Tibial artery (tissue), 4 donors: ENCODE measurements around the gene NOL9.

Experiments
- DNase-seq, 2 donors: peaks; one replicate each; pipeline ENCODE4 v3.0.0-alpha.2; 2019
- H3K27ac ChIP-seq, 2 donors: fragments of 200-600 bp; sonication (generic) in 1 of 2; 1 replicate in 1 of 2; 2 replicates in 1 of 2; pipeline ENCODE4 v1.5.1; 2018 to 2019; ENCODE audit warnings: mild to moderate bottlenecking in 1 of 2
- H3K27me3 ChIP-seq, 2 donors: fragments of 200-600 bp; sonication (generic) in 1 of 2; one replicate each; pipeline versions ENCODE4 v1.5.1 to v1.6.0; 2016 to 2019
- H3K36me3 ChIP-seq, 3 donors: fragments of 200-600 bp; sonication (generic) in 2 of 3; one replicate each; pipeline ENCODE4 v1.5.1; 2016 to 2019; ENCODE audit warnings: mild to moderate bottlenecking in 2 of 3
- H3K4me1 ChIP-seq, 4 donors: fragments of 200-600 bp; sonication (generic) in 2 of 4; 1 replicate in 3 of 4; 2 replicates in 1 of 4; pipeline ENCODE4 v1.5.1; 2016 to 2019
- H3K4me3 ChIP-seq, 2 donors: fragments of 200-600 bp; sonication (generic) in 1 of 2; 1 replicate in 1 of 2; 2 replicates in 1 of 2; pipeline ENCODE4 v1.5.1; 2018 to 2019; ENCODE audit warnings: mild to moderate bottlenecking in 2 of 2
- H3K9me3 ChIP-seq, 3 donors: fragments of 200-600 bp; sonication (generic) in 1 of 3; one replicate each; pipeline ENCODE4 v1.5.1; 2016 to 2019
- CTCF ChIP-seq, 2 experiments: fragments of 200-600 bp in 1 of 2; fragments of 450-650 bp in 1 of 2; IDR thresholded peaks; one replicate each; pipeline ENCODE4 v1.5.1; 2017 to 2019; ENCODE audit warnings: antibody characterized with exemption in 2 of 2, mild to moderate bottlenecking in 1 of 2, moderate library complexity in 1 of 2
- intact Hi-C: fragments of 100-400 bp; cut with DNase I; formaldehyde crosslinking; loops from one replicate; pipeline ENCODE4 v1.15.0; 2023; ENCODE audit warnings: low total_unique reads

The NOL9 gene

GRCh38 chr1:6511056-6511455, 43.3 kb downstream of the NOL9 start:
- H3K9me3 ChIP-seq = no peaks in the 10 kb centered on the region
- H3K27ac ChIP-seq = no peak overlapping the region
- peaks cover 0 to 28% (median 4%) of the 10 kb centered on the region in 4 donors for H3K4me1 ChIP-seq
- no peak for DNase-seq
- TF ChIP-seq CTCF (IDR thresholded peaks at IDR 0.05) = no peak
- H3K4me3 ChIP-seq = no peak overlapping the region
- no peaks in the 10 kb centered on the region for H3K36me3 ChIP-seq
- intact Hi-C loops = no loop called here
- H3K27me3 ChIP-seq = peaks cover 0 to 17% of the 10 kb centered on the region in 2 donors

- Histone ChIP-seq H3K27ac (no peak overlapping the region), H3K4me1 (peaks cover 0 to 28% (median 4%) of the 10 kb centered on the region in 4 donors), H3K36me3 (no peaks in the 10 kb centered on the region), H3K4me3 (no peak overlapping the region), H3K9me3 (no peaks in the 10 kb centered on the region), H3K27me3 (peaks cover 0 to 17% of the 10 kb centered on the region in 2 donors)
- TF ChIP-seq CTCF (IDR thresholded peaks at IDR 0.05) = no peak
- no peak for DNase-seq
- intact Hi-C loops = no loop called here
Observed at GRCh38 chr1:6510493-6510892, 43.8 kb downstream of the NOL9 start.

- Histone ChIP-seq H3K27ac (no peak overlapping the region), H3K4me3 (no peak overlapping the region), H3K4me1 (peaks cover 0 to 28% (median 4%) of the 10 kb centered on the region in 4 donors), H3K36me3 (no peaks in the 10 kb centered on the region), H3K9me3 (no peaks in the 10 kb centered on the region), H3K27me3 (peaks cover 0 to 17% of the 10 kb centered on the region in 2 donors)
- DNase-seq = no peak
- intact Hi-C loops = no loop called here
- no peak for TF ChIP-seq CTCF (IDR thresholded peaks at IDR 0.05)
Observed at GRCh38 chr1:6509919-6510291, 44.4 kb downstream of the NOL9 start.

GRCh38 chr1:6509220-6509918, 44.9 kb downstream of the NOL9 start:
- H3K4me3 ChIP-seq = no peak overlapping the region
- H3K36me3 ChIP-seq = no peaks in the 10 kb centered on the region
- intact Hi-C loops = no loop called here
- H3K9me3 ChIP-seq = no peaks in the 10 kb centered on the region
- H3K27ac ChIP-seq = no peak overlapping the region
- DNase-seq = no peak
- H3K27me3 ChIP-seq = peaks cover 0 to 17% of the 10 kb centered on the region in 2 donors
- H3K4me1 ChIP-seq = peaks cover 0 to 28% (median 4%) of the 10 kb centered on the region in 4 donors
- no peak for TF ChIP-seq CTCF (IDR thresholded peaks at IDR 0.05)

GRCh38 chr1:6508816-6509189, 45.5 kb downstream of the NOL9 start:
- peaks cover 0 to 28% (median 4%) of the 10 kb centered on the region in 4 donors for H3K4me1 ChIP-seq
- no peak for TF ChIP-seq CTCF (IDR thresholded peaks at IDR 0.05)
- no peaks in the 10 kb centered on the region for H3K9me3 ChIP-seq
- peaks cover 0 to 17% of the 10 kb centered on the region in 2 donors for H3K27me3 ChIP-seq
- H3K36me3 ChIP-seq = no peaks in the 10 kb centered on the region
- intact Hi-C loops = no loop called here
- no peak overlapping the region for H3K27ac ChIP-seq
- DNase-seq = no peak
- H3K4me3 ChIP-seq = no peak overlapping the region
